ENCODE data around the gene LGR6. TPM values are rescaled to one million over a fixed set of nuclear protein-coding genes. Genes with fewer than 3 reads are reported as not detected.

Gene LGR6
- polyA plus RNA-seq, 1 experiment, result not detected

DNA sequence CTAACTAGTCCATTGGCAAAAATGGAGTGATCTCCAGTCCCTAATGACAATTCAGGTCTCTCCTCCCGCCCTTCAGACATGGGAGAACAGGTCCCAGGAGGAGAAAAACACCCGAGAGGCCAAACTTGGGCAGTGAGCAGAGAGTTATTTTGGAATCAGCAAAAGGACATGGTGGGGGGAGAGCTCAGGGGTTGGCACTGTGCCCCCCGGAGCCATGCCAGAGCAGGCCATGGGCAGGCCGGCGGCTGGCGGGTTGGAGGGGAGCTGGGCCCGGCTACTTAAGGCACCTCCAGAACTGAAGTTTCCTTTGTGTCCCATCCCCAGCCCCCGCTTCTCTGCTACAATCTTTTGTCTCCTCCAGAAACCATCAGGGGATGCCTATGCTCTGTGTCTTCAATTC is 7.1 kb downstream of the LGR6 start:
- POLR2A ChIA-PET, result no interaction called here
- Histone ChIP-seq H3K4me3 (ENCODE audit: low read depth, low read length) (no peak overlapping the region), H3K36me3 (ENCODE audit: control insufficient read depth, insufficient read depth, low read length) (no peaks in the 10 kb centered on the region), H3K27me3 (ENCODE audit: control insufficient read depth, insufficient read depth, low read length) (peaks cover 18% of the 10 kb centered on the region)
- no peak for DNase-seq (ENCODE audit: low read depth)
- no peak for TF ChIP-seq CTCF (IDR thresholded peaks at IDR 0.05; ENCODE audit: insufficient read depth, low read depth, low read length)
- CTCF ChIA-PET, result interaction anchor here (0.8 to 1.9 kb wide), 6 partner anchors 8 to 115 kb away, joined by 3 to 10 read pairs (median 5); partner anchors contain the start of gene LGR6

- no peak overlapping the region for H3K4me3 ChIP-seq (ENCODE audit: low read depth, low read length)
- no peak for DNase-seq (ENCODE audit: low read depth)
- CTCF ChIA-PET, result interaction anchor here (0.8 to 1.9 kb wide), 6 partner anchors 8 to 115 kb away, joined by 3 to 10 read pairs (median 6); partner anchors contain the start of gene LGR6
- H3K27me3 ChIP-seq (ENCODE audit: control insufficient read depth, insufficient read depth, low read length), result peaks cover 12% of the 10 kb centered on the region
- POLR2A ChIA-PET, result no interaction called here
- no peaks in the 10 kb centered on the region for H3K36me3 ChIP-seq (ENCODE audit: control insufficient read depth, insufficient read depth, low read length)
- TF ChIP-seq CTCF (IDR thresholded peaks at IDR 0.05; ENCODE audit: insufficient read depth, low read depth, low read length), result no peak
Observed at GRCh38 chr1:202201266-202201665, 7.7 kb downstream of the LGR6 start.

DNA sequence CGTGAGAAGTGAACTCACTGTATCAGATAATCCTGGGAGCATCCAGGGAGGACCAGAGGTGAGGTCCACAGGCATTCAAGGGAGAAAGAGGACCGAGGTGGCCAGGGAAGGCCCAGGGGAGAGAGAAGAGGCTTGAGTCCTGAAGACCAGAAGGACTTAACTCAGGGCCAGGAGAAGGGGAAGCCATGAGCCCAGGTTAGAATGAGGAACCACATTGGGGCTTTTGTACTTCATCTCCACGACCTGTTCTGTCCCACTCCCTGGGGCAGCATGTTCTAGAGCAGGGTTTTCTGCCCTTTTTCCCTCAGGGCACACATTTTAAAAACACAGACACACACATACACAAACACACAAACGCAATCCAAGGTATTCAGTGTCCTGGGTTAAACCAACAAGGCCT is 8.4 kb downstream of the LGR6 start:
- POLR2A ChIA-PET, result no interaction called here
- Histone ChIP-seq H3K36me3 (ENCODE audit: control insufficient read depth, insufficient read depth, low read length) (no peaks in the 10 kb centered on the region), H3K27me3 (ENCODE audit: control insufficient read depth, insufficient read depth, low read length) (peaks cover 12% of the 10 kb centered on the region), H3K4me3 (ENCODE audit: low read depth, low read length) (no peak overlapping the region)
- CTCF ChIA-PET, result interaction anchor here (0.9 to 1.8 kb wide), 7 partner anchors 8 to 114 kb away, joined by 3 to 10 read pairs (median 7); partner anchors contain the start of gene LGR6
- no peak for TF ChIP-seq CTCF (IDR thresholded peaks at IDR 0.05; ENCODE audit: insufficient read depth, low read depth, low read length)
- no peak for DNase-seq (ENCODE audit: low read depth)

GRCh38 chr1:202202500-202203168 is 9.0 kb downstream of the LGR6 start:
- POLR2A ChIA-PET, result no interaction called here
- no peaks in the 10 kb centered on the region for H3K36me3 ChIP-seq (ENCODE audit: control insufficient read depth, insufficient read depth, low read length)
- peaks cover 10% of the 10 kb centered on the region for H3K27me3 ChIP-seq (ENCODE audit: control insufficient read depth, insufficient read depth, low read length)
- CTCF ChIA-PET, result interaction anchor here (0.6 to 1.8 kb wide), 7 partner anchors 9 to 113 kb away, joined by 3 to 10 read pairs (median 4); partner anchors contain the start of gene LGR6
- DNase-seq (ENCODE audit: low read depth), result no peak
- TF ChIP-seq CTCF (IDR thresholded peaks at IDR 0.05; ENCODE audit: insufficient read depth, low read depth, low read length), result no peak
- H3K4me3 ChIP-seq (ENCODE audit: low read depth, low read length), result no peak overlapping the region

- POLR2A ChIA-PET, result no interaction called here
- no peak for DNase-seq (ENCODE audit: low read depth)
- TF ChIP-seq CTCF (IDR thresholded peaks at IDR 0.05; ENCODE audit: insufficient read depth, low read depth, low read length), result no peak
- Histone ChIP-seq H3K27me3 (ENCODE audit: control insufficient read depth, insufficient read depth, low read length) (peaks cover 10% of the 10 kb centered on the region), H3K4me3 (ENCODE audit: low read depth, low read length) (no peak overlapping the region), H3K36me3 (ENCODE audit: control insufficient read depth, insufficient read depth, low read length) (no peaks in the 10 kb centered on the region)
- CTCF ChIA-PET, result interaction anchor here (0.6 to 1.8 kb wide), 6 partner anchors 10 to 112 kb away, joined by 3 to 10 read pairs (median 6); partner anchors contain the start of gene LGR6
Observed at GRCh38 chr1:202203238-202204039, 9.8 kb downstream of the LGR6 start.

Data from BJ (cell line).